WI38 (cell line): Measurements from ENCODE around the gene PLGLB1.
"Not testable (repeated sequence)": the region's sequence is repeated elsewhere in the genome, so short reads cannot be mapped to it uniquely, and the experiment has no call there.

ENCODE experiments used
- H3K4me3 ChIP-seq: 2 replicates; pipeline ENCODE4 v1.5.1; 2011; ENCODE audit warnings: low read depth, mild to moderate bottlenecking, control low read depth, low read length
- TF ChIP-seq, protein P1 (sequence below): IDR thresholded peaks from 2 replicates; pipeline ENCODE4 v1.5.1; 2012; ENCODE audit warnings: low read depth, mild to moderate bottlenecking, control low read depth, low read length

PLGLB1 gene

GRCh38 chr2:87021744-87022143, at the start of gene PLGLB1:
Gene PLGLB1, minus strand, starts transcription at chr2:87021844. Its CDS starts 61 bp downstream, at chr2:87021783.
- H3K4me3 ChIP-seq: not testable (repeated sequence)

- not testable (repeated sequence) for H3K4me3 ChIP-seq
Observed at GRCh38 chr2:87064305-87064704, 42.7 kb upstream of the PLGLB1 start.

DNA sequence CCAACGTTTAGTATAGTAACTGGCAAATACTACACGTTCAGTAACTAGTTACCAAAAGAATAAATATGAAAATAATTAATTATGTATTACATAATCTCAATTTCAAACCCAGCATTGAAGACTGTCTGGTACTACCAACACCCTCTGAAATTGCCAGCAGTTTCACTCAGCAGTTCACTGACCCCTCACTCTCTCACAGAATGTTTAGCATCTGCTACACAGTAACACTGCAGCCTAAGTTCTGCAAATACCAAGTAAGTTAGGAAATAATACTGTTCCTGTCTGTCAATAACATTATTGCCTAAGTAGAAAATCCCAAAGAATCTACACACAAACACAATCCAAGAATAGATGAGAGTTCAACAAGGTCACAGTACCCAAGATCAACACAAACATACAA, 41.8 kb upstream of the PLGLB1 start:
- not testable (repeated sequence) for H3K4me3 ChIP-seq

- H3K4me3 ChIP-seq: not testable (repeated sequence)
Observed at GRCh38 chr2:87061519-87061918, 39.9 kb upstream of the PLGLB1 start.

- not testable (repeated sequence) for H3K4me3 ChIP-seq
Observed at GRCh38 chr2:87057606-87058005, 36.0 kb upstream of the PLGLB1 start.

DNA sequence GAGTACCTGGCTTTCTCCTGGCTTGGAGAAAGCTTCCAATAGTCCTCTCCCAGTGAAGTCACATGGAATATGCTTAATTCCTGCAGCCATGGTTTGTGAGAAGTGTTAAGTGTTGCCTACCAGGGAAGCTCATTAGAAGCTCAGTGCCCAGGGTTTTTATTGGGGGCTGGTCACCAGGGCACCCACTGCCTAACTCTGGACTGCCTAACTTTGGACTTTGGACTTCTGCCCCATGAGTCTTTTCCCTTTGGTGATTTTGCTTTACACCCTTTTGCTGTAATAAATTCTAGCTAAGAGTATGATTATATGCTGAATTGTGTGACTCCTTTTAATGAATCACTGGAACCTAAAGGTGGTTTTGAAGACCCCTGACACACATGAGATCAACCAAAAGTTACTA, 35.2 kb upstream of the PLGLB1 start:
- H3K4me3 ChIP-seq: not testable (repeated sequence)

GRCh38 chr2:87056435-87056834, 34.8 kb upstream of the PLGLB1 start:
- H3K4me3 ChIP-seq: not testable (repeated sequence)

- not testable (repeated sequence) for H3K4me3 ChIP-seq
Observed at GRCh38 chr2:87054375-87054774, 32.7 kb upstream of the PLGLB1 start.

DNA sequence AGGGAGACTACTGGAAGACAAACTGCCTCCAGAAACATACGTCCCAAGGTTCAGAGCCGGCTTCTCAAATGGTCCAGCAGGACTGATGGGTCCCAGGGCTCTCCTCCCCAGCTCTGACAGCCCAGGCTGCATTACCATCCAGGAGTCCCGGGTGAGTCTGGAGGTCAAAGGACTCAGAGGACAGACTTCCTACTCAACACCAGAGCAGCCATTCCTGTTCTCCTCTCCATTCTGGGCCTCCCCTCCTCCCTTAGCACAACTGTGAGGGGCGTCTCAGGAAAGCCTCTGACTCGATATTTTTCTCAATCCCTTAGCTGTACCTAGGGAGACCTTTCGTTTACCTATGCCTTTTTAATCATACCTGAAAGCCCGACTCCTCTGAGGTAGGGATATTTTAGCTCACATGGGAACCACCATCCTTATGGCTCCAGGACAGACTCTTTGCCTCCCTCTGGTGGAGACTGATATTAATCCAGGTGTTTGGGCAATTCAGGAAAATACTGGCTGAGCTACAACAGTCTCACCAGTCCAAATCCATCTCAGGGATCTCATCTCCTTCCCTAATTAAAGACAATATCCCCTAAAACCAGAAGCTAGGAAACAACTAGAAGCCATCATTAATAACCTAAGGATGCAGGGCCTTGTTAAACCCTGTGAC, 19.8 kb upstream of the PLGLB1 start:
- TF ChIP-seq, protein P1, sequence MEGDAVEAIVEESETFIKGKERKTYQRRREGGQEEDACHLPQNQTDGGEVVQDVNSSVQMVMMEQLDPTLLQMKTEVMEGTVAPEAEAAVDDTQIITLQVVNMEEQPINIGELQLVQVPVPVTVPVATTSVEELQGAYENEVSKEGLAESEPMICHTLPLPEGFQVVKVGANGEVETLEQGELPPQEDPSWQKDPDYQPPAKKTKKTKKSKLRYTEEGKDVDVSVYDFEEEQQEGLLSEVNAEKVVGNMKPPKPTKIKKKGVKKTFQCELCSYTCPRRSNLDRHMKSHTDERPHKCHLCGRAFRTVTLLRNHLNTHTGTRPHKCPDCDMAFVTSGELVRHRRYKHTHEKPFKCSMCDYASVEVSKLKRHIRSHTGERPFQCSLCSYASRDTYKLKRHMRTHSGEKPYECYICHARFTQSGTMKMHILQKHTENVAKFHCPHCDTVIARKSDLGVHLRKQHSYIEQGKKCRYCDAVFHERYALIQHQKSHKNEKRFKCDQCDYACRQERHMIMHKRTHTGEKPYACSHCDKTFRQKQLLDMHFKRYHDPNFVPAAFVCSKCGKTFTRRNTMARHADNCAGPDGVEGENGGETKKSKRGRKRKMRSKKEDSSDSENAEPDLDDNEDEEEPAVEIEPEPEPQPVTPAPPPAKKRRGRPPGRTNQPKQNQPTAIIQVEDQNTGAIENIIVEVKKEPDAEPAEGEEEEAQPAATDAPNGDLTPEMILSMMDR: peak; percentile 7; the same call in 1 of the 2 replicates

DNA sequence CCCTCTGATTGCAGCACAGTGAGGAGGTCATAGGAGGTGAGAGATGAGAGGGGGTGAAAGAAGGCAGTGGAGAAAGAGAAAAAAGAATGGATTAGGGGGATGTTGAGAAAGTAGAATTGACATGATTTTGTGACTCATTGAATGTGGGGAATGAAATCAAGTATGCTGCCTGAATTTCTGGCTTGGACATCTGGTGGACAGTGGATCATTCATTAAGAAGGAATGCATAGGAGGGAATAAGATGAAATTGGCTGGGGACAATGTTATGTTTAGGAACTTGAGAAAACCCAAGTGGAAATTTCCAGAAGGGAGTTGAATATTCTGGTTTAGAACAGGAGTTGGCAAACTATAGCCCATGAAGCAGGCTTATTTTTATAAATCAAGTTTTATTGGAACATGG, 7.0 kb upstream of the PLGLB1 start:
- H3K4me3 ChIP-seq: not testable (repeated sequence)

More for the DNA sequence above, 19.8 kb upstream of the PLGLB1 start:
- not testable (repeated sequence) for H3K4me3 ChIP-seq

DNA sequence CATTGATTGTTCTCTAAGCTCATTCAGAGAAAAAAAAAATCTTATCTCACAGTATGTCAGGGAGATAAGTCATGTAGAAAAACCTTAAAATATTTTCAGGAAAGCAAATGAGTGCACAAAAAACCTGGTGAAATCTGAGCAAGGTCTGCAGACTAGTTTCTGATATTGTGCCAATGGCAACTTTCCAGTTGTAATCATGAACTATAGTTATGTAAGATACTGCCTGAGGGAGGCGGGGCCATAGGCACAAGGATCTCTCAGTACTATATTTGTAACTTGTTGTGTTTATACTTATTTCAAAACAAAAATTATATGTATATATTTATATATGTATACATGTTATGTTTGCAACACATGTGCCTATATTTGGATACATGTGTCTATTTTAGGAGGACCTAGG, 5.2 kb upstream of the PLGLB1 start:
- not testable (repeated sequence) for H3K4me3 ChIP-seq

DNA sequence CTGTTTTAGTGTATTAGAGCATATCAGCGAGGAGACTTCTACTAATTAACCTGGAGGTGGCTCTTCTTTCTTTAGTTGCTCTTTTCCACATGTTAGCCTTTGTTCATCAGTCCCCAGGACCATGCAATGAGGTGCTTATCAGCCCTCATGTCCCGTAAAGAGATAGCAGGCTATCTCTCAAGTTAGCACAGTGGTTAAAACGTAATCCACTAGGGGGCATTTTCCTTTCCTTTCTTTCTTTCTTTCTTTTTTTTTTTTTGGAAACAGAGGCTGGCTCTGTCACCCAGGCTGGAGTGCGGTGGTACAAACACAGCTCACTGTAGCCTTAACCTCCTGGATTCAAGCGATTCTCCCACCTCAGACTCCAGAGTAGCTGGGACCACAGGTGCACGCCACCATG, 4.3 kb upstream of the PLGLB1 start:
- H3K4me3 ChIP-seq: not testable (repeated sequence)

DNA sequence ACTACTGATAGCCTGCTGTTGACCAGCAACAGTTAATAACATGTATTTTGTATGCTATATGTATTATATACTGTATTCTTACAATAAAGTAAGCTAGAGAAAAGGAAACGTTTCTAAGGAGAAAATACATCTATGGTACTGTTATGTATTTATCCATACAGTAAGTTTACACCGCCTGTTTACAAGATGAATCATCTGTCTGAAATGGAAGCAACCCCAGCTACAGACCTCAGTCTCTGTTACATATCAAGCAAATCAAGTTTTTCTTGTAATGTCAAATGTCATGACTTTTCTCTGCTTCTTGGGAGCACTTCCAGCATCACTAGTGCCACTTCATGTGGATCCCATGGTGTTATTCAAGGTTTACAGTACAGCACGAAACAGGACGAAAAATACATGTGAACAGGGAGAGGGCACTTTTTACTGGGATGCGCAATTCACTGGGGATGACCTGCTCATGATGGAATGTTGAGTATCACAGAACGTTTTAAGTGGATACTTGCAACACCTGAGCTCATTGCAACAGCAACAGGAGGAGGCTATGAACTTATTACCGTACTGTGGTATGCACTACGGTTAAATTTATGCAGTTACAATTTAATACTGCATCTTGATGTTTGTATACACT, 2.5 kb upstream of the PLGLB1 start:
- not testable (repeated sequence) for H3K4me3 ChIP-seq

GRCh38 chr2:87021043-87021442, 601 bp downstream of the PLGLB1 start:
- H3K4me3 ChIP-seq: not testable (repeated sequence)

DNA sequence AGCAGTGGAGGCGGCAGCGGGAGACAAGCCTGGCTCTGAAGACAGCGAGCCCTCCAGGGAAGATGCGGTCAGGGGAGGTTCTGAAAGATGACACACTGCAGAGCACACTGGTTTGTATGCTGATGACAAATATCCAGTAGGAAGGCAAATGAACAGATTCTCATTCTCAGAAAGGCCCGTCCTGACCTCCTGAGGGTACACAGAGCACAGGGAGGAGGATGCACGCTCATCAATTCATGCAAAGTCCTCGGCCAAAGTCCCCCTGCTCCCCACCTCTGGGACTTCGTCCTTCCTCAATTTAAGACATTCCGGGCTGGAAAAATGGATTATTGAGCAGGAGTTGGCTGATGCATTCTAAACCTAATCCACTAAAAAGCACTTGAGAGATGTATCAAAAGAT, 2.6 kb downstream of the PLGLB1 start:
- H3K4me3 ChIP-seq: not testable (repeated sequence)

DNA sequence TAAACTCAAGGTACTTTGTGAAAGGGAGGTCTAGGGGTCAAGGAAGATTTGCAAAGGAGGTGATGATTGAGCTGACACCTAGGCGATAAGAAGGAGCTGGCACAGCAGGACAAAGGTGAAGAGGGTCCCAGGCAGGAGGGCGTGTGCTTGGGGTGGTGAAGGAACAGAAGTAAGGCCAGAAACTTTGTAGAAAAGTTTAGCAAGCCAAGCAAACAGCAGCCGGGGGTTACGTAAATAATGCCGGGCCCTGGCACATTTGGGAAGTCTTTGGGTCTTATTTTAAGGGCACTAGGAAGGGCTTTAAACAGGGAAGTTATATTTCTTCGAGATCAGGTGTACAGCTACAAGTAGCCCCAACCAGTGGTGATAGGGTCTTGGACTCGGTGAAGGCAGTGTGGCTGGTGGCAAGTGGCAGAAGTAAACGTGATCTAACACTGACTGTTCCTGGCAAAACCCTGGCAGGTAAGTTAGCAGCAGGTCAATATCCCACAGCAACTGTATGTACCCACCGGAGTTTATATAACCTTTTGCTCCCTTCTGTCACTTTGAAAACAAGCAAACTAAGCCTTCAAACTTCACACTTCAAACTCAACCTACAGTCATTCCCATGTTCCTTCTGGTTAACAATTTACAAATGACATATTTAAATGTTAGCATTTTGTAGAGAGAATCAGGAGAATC, 7.0 kb downstream of the PLGLB1 start:
- not testable (repeated sequence) for H3K4me3 ChIP-seq

DNA sequence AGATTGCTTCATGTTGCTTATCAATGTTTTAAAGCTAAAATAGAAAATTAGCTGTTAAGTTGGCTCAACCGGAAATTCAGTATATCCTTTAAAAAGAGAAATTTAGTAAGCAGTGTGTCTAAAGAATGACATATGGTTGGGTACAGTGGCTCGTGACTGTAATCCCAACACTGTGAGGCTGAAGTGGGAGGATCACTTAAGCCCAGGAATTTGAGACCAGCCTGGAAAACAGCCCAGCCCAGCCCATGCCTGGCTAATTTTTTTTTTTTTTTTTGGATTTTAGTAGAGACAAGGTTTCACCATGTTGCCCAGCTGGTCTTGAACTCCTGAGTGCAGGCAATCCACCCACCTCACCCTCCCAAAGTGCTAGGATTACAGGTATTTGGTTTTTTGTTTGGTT, 17.2 kb downstream of the PLGLB1 start:
- H3K4me3 ChIP-seq: not testable (repeated sequence)
